GM18511 (cell line): Measurements from ENCODE around the gene TYROBP.
"Not testable (repeated sequence)": the region's sequence is repeated elsewhere in the genome, so short reads cannot be mapped to it uniquely, and the experiment has no call there.

ENCODE experiments used
- ATAC-seq: cut with Tn5 transposase; IDR thresholded peaks from one replicate; pipeline ENCODE4 v1.9.1; 2021; ENCODE audit warnings: mild to moderate bottlenecking, moderate library complexity; ENCODE audit not compliant: unreplicated experiment

The TYROBP gene

DNA sequence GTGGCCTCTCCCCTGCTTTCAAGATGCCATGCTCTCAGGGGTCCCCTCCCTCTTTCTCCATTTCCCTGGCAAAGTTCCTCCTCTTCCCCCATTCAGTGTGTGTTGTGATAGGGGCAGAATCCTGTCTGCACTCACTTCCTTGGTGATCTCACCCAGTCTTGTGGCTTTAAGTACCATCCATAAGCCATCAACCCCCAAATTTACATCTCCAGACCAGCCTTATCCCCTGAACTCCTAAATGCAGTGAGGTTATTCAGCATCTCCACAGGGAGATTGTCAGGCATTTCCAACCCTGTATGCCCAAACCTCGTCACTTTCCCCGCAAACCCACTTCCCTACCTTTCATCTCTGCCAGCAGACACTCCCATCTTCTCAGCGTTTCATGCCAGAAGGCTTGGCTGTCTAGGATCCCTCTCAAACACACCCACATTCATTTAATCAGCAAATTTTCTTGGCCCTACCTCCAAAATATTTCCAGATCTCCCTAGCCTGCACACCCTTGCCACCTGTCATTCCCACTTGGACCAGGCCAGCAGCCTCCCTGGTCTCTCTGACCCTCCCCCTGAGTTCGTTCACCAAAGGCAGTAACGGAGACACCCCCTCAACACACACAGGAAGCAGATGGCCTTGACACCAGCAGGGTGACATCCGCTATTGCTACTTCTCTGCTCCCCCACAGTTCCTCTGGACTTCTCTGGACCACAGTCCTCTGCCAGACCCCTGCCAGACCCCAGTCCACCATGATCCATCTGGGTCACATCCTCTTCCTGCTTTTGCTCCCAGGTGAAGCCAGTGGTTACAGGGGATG, 6.0 kb downstream of the TYROBP start, which contains the start of gene HCST:
TSS of gene HCST (plus strand) at position 676 of the 808 bp plus-strand sequence. CDS start at position 741, 65 bp downstream.
- no peak for ATAC-seq

DNA sequence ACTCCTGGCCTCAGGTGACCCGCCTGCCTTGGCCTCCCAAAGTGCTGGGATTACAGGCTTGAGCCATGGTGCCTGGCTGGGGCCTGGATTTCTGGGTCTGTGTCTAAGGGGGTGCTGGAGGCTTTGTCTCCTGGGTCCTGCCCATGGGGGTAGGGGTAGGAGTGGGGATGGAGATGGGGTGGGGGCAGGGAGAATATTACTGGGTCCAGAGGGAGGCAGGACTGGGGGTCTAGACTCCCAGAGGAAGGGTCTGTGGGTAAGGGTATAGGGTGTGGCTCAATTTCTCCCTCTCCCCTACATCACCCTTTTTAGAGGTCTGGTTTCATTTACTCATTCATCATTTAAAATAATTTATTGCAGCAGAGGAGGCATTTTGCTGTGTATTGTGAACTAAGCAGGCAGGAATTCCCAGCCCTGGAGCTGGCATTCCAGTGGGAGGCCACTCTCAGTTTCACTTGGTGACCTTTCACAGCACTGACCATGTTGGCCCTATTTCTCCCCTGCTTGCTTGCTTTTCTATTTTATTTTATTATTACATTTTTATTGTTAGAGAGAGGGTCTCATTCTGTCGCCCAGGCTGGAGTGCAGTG, 6.9 kb downstream of the TYROBP start:
- no peak for ATAC-seq

DNA sequence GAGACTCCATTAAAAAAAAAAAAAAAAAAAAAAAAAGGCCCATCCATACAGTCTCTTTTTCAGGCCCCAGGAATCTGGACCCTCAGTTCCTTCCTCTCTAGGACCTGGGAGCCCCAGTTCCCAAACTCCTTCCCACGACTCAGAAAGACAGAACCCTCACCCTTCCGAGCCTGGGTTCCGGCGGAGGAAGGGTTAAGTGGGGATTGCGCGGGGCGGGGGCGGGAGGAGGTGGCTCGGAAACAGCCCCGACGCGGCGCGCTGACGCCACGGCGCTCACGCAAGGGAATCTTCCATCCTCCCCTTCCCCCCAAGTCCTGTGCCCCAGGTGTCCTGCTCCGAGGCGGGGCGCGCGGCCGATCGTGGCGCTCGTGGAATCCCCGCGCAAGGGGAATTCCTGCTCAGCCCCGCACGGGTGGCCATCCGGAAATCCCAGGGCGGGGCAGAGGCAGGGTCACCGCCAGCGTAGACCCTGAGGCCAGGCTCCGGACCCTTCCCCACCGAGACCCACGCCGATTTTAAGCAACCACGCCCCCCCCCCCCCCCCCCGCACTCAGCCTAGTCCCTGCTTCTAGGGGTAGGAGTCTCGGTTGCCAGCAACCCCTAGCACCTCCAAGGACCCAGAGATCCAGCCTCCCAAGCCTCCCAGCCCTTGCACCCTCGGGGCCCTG, 8.4 kb downstream of the TYROBP start:
- peak; percentile 42 for ATAC-seq

DNA sequence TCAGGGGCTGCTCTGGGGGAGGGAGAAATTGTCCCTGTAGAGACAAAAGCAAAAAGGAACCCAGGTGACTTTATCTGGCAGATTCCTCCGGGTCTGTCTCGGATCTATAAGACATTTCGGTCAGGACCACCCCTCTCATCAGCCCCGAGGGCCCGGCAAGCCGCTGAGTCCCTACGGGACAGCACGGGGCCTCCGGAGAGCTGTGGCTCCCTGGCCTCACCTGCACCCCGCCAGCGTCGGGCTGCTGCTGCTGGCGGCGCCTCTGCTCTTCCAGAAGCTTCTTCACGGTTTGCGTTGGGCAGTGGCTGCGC, 9.6 kb downstream of the TYROBP start:
- ATAC-seq, result no peak

DNA sequence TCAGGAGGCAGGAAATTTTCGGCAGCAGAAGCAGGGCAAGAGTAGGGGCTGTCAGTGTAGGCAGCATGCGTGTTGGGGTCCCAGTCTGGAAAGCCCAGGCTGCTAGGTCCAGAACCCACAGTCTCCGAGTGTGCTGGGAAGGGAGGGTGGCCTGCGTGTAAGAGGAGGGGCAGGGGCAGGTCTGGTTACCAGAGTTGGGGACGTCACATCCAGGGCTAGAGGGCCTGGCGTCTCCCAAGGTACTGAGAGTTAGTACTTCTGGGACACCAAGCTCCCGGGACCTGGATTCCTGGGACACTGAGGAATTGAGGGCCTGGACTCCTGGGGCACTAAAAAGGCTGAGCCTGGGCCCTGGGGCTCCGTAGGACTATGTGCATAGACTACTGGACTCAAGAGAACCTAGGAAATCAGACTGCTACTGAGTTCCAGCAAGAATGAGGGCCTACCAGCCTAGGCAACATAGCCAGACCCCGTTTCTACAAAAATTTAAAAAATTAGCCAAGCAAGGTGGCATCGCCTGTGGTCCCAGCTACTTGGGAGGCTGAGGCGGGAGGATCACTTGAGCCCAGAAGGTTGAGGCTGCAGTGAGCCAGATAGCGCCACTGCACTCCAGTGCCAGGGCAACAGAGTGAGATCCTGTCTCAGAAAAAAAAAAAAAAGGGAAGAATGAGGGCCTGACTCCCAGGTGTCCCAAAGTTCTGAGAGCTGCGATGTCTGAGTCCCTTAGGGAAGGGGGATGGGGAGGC, 10.2 kb downstream of the TYROBP start:
- no peak for ATAC-seq

DNA sequence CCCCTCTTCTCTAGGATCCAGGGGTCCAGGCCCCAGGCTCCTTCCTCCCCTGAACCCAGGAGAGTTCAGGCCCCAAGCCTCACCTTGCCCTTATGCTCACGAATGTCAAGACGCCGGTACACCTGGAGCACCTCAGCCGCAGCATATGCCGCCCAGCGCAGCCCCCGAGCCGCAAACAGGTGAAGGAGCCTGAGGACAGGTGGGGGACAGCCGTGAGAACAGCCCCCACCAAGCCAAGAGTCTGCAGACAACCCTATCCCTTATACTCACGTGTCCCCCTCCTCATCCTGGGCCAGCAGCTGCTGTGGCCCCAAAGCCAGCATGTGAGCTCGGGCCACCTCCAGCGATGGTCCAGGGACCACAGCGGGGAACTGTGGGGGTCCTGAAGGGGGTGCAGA, 11.5 kb downstream of the TYROBP start:
- no peak for ATAC-seq

DNA sequence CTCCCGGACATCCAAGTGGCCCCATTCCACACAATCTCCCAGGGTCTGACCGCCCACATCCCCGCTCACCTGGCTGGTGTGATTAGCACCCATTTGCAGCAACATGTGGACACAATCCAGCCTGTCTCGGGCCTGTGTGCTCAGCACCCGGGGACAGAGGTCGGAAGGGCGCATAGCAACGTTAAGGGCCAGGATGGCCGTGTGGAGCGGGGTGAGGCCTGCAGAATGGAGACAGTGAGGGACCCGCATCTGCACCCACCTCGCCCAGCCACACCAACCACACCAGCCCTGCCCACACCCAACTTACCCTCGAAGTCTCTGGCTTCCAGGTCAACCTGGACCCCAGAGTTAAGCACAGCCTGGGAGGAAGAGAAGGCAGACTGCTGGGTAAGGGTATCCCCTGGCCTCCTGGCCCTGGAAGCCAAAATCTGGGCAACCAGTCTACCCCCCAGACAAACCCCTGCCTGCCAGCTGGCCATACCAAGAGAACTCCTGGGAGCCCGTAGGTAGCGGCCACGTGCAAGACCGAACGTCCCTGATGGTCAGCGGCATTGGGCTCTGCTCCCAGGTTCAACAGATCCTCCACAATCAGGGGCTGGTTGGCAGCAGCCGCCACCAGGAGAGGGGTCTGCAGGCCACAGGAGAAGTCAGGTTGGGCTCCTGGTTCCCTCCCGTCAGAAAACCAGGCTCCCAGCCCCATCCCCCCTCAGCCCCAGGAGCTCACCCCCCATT, 12.0 kb downstream of the TYROBP start:
- no peak for ATAC-seq

DNA sequence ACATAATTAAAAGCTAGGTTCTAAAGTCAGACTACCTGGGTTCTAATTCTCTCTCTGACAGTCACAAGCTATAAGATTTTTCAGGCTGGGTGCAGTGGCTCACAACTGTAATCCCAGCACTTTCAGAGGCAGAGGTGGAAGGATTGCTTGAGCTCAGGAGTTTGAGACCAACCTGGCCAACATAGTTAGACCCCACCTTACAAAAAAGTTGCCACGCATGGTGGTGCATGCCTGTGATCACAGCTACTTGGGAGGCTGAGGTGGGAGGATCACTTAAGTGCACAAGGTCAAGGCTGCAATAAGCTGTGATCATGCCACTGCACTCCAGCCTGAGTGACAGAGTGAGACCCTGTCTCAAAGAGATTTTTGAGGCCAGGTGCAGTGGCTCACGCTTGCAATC, 13.8 kb downstream of the TYROBP start:
- no peak for ATAC-seq

DNA sequence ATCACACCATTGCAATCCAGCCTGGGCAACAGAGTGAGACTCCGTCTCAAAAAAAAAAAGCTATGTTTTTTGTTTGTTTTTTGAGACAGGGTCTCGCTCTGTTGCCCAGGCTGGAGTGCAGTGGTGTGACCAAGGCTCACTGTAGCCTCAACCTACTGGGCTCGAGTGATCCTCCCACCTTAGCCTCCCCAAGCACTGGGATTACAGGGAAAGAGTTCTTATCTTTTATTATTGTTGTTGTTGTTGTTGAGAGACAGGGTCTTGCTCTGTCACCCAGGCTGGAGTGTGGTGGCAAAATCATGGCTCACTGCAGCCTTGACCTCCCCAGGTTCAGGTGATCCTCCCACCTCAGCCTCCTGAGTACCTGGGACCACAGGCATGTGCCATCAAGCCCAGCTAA, 16.3 kb downstream of the TYROBP start:
- ATAC-seq, result not testable (repeated sequence)

DNA sequence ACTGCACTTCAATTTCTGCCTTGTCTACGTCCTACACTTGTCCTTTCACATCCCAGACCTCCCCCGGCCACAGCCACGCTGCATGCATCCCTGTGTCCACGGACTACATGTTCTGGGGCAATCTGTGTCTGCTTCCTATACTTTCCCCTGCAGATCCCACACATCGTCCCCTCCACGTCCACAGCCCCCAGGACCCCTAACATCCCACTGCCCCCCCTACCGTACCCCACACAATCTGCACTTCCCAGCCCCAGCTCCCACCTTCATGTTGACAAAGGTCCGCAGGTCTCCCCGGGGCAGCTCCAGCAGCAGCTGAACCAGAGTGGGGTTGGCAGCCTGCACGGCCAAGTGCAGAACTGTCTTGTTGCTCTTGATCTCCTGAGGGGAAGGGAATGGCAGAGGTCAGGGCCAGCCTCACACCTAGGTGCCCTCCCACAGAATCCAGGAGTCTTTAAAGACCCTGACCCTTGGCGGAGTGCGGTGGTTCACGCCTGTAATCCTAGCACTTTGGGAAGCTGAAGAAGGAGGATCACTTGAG, 17.9 kb downstream of the TYROBP start:
- no peak for ATAC-seq

DNA sequence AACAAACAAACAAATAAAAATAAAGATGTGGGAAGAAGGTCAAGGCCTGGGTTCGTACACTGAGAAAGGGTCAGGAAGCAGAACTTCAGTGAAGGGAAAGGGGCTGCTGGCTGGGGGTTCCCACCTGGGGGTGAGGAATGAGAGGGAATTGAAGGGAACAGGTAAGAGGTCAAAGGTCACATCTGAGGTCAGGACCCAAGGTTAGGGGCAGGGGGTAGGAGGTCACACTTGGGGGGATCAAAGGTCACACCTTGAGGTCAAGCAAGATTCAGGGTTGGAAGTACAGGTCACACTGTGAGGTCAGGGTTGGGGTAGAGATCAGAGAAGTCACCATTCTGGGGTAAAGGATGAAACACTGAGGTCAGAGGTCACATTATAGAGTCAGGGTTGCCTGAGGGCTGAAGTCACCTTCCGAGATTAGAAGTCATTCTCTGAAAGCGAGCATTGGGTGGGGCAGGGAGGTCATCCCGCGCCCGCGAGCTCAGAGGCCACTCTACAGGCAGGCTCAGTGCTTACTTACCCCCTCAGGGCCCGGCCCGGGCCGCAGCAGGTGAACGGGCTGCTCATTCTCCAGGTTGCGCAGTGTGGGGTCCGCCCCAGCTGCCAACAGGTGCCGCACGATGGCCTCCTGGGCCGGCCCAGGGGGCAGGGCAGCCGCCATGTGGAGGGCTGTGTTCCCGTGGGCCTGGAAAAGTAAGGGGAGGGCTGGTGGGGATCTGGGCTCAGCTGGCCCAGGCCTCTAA, 18.6 kb downstream of the TYROBP start:
- ATAC-seq, result no peak

DNA sequence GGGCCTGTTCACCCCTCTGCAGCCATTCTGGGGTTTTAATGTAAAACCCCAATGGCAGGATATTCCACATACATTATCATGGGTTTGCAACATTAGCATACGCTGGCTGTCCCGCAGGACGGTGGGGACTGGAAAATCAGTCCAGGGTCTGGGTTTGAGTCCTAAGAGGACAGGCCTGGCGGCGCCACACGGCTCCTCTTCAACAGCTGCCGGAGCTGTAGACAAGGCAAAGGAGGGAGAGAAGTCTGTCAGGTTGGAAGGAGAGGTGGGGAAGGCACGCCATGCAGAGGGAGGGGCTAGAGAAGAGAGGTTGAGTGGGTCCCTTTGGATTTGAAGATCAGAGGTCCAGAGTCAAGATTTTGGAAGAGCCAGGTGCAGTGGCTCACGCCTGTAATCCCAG, 19.7 kb downstream of the TYROBP start:
- no peak for ATAC-seq

DNA sequence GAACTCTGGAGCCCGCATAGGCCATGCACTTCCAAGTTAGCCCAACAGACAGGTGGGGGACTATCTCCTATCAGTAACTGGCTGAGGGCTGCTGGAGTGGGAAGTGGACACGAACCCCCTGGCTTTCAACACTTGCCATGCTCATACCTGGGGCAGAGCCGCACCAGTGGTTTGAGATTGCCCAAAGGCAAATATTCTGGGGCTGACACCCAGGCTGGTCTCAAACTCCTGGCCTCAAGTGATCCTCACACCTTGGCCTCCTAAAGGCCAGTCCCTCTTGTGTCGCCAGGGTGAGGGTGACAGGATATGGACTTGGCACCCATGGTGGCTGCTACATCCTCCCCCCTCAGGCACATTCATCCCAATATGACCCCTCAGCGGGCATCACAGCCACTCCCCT, 20.9 kb downstream of the TYROBP start:
- ATAC-seq, result no peak

DNA sequence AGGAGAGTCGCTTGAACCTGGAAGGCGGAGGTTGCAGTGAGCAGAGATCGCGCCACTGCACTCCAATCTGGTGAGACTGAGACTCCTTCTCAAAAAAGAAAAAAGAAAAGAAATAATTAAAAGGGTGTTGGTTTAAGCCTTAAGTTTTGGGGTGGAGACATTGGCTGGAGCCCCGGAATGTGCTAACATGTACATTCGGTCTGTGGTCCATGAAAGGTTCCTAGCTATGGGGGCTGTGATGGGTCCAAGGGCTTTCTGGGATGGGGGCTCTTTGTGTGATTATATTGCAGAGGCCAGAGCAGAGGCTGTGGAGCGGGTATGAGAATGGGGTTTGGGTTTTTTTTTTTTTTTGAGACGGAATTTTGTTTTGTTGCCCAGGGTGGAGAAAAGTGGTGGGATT, 22.2 kb downstream of the TYROBP start:
- ATAC-seq, result no peak

DNA sequence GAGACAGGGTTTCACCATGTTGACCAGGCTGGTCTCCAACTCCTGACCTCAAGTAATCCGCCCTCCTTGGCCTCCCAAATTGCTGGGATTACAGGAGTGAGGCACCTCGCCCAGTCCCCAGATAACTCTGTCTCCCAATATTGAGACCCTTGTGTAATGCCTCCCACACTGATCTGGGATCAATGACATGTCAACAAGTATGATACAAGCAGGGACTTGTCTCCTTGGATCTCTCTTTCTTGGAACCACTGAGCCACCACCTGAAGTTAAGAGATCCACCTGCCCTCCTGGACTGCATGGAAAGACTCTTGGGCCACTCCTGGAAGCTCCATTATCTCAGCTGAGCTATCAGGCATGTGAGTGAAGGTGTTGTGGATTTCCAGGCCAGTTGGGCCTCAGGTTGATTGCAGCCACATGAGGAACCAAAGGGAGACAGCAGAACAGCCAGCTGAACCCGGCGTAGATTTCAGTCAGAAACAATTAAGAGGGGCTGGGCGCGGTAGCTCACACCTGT, 22.8 kb downstream of the TYROBP start:
- no peak for ATAC-seq

DNA sequence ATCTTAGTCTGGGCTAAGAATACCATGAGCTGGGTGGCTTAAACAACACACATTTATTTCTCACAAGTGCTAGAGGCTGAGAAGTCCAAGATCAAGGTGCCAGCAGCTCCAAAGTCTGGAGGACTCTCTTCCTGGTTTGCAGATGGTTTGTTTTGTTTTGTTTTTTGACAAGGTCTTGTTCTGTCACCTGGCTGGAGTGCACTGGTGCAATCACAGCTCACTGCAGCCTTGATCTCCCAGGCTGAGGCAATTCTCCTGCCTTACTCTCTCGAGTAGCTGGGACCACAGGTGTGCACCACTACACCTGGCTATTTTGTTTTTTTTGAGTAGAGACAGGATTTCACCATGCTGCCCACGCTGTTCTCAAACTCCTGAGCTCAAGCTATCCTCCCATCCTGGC, 24.2 kb downstream of the TYROBP start:
- no peak for ATAC-seq

DNA sequence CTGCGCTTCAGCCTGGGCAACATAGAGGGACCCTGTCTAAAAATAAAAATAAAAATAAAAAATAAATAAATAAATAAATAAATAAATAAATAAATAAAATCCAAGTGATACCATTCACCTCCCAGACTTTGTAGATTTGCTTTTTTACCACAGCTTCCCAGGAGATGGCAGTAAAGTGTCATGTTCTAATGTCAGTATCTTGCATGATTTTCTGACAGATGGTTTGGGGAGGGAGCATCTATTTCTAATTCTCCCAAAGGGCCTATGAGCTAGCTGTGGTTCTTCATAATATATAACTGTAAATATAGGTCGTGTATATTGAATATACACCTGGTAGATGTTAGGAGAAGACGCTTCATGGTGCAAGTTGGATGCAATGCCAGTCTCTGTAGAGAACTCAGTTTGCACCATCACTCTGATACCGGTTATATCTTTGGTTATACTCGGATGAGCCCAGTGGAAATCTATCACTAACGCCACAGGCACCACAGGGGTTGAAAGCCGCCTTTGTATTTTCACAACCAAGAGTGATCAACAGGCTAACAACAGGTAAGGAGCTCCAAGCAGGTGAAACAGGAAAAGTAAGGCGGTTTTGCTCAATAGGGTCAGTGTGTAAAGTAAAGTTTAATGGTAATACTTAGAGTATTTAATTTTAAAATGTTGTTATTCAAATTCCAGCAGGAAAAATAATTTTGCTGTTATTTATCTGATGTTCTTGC, 25.8 kb downstream of the TYROBP start:
- no peak for ATAC-seq

DNA sequence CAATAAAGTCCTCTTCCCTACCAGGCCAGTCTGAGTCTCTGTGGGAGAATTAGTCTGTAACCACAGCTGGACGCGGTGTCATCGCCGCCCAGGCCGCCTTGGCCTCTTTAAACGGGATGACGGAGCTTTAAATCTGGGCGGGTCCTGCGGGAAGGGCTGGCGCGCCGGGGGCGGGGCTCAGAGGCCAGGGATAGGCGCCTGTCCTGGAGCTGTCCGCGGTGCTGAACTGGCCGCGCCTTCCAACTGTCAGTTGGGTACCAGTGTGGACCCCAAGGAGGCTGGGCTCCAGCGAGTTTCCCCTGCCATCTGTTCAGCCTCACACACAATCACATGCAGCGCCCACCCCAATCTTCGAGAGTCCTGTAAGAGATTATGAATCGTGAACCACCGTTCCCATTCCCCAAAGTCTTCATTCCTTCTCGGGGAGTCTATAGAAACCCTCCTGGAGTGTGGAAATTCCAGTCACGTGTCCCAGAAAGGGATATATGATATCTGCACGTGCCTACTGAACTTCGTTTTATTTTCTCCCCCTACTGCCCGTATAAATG, 28.3 kb downstream of the TYROBP start:
- ATAC-seq, result no peak

DNA sequence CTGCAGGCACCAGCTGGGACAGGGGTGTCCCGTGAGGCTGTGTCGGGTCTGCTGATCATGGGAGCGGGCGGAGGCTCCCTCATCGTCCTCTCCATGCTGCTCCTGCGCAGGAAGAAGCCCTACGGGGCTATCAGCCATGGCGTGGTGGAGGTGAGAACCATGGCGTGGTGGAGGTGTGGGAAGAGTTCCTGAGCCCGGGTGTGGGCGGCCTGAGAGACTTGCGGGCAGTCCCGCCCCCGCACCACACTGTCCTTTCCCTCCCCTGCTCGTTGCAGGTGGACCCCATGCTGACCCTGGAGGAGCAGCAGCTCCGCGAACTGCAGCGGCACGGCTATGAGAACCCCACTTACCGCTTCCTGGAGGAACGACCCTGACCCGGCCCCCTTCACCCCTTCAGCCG, 29.0 kb downstream of the TYROBP start:
- ATAC-seq, result no peak
